TTC549 (cell line): Measurements from ENCODE around the gene MYO1D.
A peak's percentile ranks its signal among the peaks of the same experiment; 100 is the strongest.

Source experiments
- FAIRE-seq: peaks from 2 replicates; lab custom pipeline; 2012; peaks lifted over from hg19 to GRCh38; lab: Jason Lieb, UNC

MYO1D gene

GRCh38 chr17:32486111-32486700 is 390.7 kb downstream of the MYO1D start:
- FAIRE-seq, result no peak

- no peak for FAIRE-seq
These were observed 391.4 kb downstream of the MYO1D start for GRCh38 chr17:32485261-32486110.

GRCh38 chr17:32484628-32485027 is 392.3 kb downstream of the MYO1D start:
- FAIRE-seq, result no peak

GRCh38 chr17:32484041-32484461 is 392.9 kb downstream of the MYO1D start:
- FAIRE-seq, result no peak

GRCh38 chr17:32483451-32484019 is 393.4 kb downstream of the MYO1D start:
- FAIRE-seq, result no peak

- FAIRE-seq, result no peak
These were observed 394.2 kb downstream of the MYO1D start for GRCh38 chr17:32482568-32483320.

GRCh38 chr17:32481193-32481592 is 395.7 kb downstream of the MYO1D start:
- no peak for FAIRE-seq

GRCh38 chr17:32479074-32479617 is 397.8 kb downstream of the MYO1D start:
- no peak for FAIRE-seq

GRCh38 chr17:32477220-32477619 is 399.7 kb downstream of the MYO1D start:
- FAIRE-seq, result no peak

- FAIRE-seq, result no peak
These were observed 401.7 kb downstream of the MYO1D start for GRCh38 chr17:32475258-32475657.

- FAIRE-seq, result no peak
These were observed 405.3 kb downstream of the MYO1D start for GRCh38 chr17:32471652-32472051.

- FAIRE-seq, result no peak
These were observed 406.3 kb downstream of the MYO1D start for GRCh38 chr17:32470405-32471167.

- FAIRE-seq, result no peak
These were observed 409.0 kb downstream of the MYO1D start for GRCh38 chr17:32467949-32468348.

- no peak for FAIRE-seq
These were observed 412.6 kb downstream of the MYO1D start for GRCh38 chr17:32464374-32464773.

- FAIRE-seq, result no peak
These were observed 413.6 kb downstream of the MYO1D start for GRCh38 chr17:32463304-32463703.

GRCh38 chr17:32461853-32462617 is 414.9 kb downstream of the MYO1D start:
- peak; percentile 51 for FAIRE-seq

GRCh38 chr17:32461498-32461852 is 415.4 kb downstream of the MYO1D start:
- FAIRE-seq, result no peak

- no peak for FAIRE-seq
These were observed 416.9 kb downstream of the MYO1D start for GRCh38 chr17:32460054-32460453.

GRCh38 chr17:32458371-32458770 is 418.6 kb downstream of the MYO1D start:
- FAIRE-seq, result no peak

- no peak for FAIRE-seq
These were observed 423.6 kb downstream of the MYO1D start for GRCh38 chr17:32453370-32453769.

GRCh38 chr17:32452281-32452680 is 424.6 kb downstream of the MYO1D start:
- FAIRE-seq, result no peak
